ENCODE measurements around the gene MRPL12.
A peak's percentile ranks its signal among the peaks of the same experiment; 100 is the strongest.

MRPL12 gene

DNA sequence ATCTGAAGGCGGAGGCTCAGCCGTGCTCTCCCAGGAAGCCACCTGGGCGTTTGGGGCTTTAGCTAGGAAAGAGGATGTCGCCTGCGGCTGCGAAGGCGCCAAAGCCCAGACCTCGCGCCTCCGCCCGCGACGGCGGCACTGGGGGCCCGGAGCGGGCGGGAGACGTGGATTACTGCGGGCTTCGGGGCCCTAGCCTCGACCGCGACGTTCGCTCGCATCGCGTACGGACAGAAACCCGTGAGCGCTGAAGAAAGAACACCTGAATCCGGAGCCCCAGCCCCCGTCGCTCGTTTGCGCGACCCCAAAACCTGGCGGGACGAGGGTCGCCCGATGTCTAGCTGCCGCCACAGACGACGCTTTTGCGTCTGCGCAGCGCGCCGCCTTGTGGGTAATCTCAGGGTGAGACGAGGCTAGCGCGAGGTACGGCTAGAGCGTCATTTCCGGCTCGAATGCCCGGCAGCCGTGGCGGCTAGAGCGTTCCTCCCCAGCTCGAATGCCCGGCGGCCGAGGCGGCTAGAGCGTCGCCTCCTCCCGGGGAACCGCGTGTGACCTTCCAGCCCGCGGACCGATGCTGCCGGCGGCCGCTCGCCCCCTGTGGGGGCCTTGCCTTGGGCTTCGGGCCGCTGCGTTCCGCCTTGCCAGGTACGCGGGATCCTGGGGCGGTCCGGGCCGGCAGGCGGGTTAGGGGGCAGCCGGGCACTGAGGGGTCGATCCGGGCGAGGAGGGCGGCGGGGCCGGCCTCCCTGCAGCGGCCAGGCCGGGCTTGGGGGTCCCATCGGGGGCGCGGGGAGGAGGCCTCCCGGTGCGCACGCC lies at the start of gene MRPL12:
Gene MRPL12 (plus strand): TSS at position 434 of the 813 bp plus-strand sequence. CDS start 135 bp downstream, at position 569.
- peak; percentile 90 for DNase-seq

DNA sequence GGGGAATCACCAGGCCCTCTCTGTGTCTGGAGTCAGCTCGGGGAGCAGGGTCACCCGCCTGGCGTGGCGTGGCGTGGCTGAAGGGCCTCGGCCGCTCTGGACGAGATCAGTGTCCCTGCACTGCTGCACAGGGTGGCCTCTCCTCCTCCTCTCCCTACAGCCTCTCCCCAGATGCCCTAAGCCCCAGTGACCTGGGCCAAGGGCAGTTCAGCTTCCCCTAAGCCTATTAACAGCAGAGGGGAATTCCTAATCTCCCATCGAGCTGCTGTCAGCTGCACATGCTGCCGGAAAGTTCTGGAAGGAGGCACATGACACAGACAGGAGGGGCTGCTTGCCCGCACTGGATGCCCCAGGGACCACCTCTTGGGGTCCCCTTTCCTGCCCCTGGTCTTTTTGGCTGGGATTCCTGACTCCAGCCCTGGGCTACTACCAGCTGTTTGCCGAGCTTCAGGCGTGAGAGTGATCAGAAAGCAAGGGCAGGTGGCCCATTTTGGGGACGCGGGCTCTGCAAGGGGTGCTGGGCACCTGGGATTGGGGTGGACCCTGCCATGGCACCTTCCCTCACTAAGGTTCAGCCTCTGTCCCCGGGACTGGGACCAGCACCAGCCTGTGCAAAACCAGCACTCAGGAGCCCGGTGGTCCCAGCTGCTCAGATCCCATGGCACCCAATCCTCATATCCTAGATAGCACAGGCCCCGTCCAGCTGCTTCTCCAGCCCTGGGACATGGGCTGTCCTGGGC lies 47.6 kb upstream of the MRPL12 start:
- no peak for DNase-seq

DNA sequence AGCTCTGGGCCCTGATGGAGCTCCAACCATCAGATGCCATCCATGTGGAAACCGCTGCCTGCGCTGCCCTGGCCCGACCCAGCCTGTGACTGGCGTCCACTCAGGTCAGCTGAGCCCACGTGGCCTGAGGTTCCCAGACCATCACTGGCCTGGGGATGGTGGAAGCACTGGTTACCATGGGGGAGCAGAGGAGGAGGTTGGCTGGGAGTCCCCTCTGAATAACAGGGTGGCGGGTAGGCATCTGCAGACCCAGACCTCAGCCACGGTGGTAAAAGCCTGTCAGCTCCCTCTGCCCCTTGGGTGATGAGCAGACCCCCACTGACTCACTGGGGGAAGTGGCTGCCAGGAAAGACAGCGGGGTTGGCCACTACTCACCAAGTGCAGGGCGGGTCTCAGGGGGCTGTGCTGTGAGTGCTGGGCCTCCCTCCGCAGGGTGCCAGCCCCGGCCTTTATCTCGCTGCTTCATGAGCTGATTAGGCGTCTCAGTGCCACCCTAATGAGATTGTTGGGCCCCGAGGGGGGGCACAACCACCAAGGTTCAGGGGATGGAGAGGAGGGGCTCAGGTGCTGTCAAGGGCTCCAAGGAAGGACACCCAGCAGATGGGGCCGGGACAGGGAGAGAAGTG lies 46.9 kb upstream of the MRPL12 start, which contains the start of gene PDE6G:
Gene PDE6G (minus strand): TSS at position 425 of the 626 bp plus-strand sequence. CDS start 3,237 bp downstream, outside the sequence.
- no peak for DNase-seq

DNA sequence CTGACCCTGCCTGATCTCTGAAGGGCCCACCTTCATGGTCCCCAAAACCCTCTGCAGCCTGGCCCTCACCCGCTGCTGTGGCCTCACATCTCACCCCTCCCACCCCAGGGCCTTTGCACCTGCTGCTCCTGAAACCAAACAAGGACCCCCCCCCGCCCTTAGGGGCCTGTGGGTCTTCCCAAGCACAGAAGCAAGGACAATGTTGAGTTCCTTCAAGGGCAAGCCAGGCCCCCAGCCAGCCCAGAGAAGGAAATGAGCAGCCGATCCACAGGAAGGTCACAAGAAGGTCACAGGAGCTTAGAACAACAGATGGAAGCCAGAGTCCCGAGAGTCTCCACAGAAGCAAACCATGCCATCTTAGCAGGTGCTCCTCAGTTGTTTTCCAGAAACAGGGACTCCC lies 46.3 kb upstream of the MRPL12 start:
- DNase-seq, result no peak

DNA sequence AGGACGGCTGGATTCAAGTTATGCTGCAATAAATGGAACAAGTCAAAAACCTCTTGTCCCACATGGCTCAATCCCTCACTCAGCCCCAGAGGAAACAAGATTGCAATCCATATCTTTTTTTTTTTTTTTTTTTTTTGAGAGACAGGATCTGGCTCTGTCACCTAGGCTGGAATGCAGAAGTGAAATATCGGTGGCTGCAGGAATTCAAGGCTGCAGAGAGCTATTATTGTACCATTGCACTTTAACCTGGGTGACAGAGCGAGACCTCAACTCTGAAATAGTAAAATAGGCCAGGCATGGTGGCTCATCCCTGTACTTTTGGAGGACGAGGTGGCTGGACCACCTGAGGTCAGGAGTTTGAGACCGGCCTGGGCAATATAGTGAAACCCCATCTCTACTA lies 44.1 kb upstream of the MRPL12 start:
- DNase-seq, result no peak

DNA sequence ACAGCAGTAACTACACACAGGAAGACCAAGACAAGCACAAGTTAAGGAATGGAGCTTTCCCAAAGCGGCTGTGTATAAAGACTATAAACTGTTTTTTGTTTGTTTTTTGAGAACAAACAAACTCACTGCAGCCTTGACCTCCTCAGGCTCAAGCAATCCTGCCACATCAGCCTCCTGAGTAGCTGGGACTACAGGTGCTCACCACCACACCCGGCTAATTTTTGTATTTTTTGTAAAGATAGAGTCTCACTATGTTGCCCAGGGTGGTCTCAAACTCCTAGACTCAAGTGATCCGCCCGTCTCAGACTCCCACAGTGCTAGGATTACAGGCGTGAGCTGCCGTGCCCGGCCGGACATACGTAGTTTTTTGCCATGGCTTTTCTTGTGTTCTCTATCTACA lies 42.7 kb upstream of the MRPL12 start:
- no peak for DNase-seq

DNA sequence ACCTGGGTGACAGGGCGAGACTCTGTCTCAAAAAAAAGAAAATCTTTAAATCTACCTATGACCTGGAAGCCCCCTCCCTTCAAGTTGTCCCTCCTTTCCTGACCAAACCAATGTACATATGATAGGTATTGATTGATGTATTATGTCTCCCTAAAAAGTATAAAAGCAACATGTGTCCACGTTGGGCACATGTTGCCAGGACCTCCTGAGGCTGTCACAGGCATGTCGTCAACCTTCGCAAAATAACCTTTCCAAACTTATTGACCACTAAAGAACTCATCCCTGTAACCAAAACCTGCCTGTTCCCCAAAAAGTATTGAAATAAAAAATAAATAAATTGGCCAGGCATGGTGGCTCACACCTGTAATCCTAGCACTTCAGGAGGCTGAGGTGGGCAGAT lies 41.2 kb upstream of the MRPL12 start:
- no peak for DNase-seq

DNA sequence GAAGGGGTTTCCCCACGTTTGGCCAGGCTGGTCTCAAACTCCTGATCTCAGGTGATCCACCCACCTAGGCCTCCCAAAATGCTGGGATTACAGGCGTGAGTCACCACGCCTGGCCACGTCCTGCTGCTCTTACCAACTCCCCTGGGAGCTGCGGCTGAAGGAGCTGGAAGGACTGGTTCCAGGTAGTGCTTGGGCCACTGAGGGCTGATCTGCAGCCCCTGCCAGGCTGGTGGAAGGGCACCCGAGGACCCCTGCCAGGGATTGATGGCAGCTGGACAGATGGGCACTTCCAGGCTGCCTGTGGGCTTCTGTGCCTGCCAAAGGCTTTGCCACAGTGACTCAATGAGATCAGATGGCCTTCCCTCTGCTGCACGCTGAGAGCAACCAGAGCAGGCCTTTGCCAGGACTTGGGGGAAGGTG lies 39.1 kb upstream of the MRPL12 start:
- DNase-seq, result no peak

DNA sequence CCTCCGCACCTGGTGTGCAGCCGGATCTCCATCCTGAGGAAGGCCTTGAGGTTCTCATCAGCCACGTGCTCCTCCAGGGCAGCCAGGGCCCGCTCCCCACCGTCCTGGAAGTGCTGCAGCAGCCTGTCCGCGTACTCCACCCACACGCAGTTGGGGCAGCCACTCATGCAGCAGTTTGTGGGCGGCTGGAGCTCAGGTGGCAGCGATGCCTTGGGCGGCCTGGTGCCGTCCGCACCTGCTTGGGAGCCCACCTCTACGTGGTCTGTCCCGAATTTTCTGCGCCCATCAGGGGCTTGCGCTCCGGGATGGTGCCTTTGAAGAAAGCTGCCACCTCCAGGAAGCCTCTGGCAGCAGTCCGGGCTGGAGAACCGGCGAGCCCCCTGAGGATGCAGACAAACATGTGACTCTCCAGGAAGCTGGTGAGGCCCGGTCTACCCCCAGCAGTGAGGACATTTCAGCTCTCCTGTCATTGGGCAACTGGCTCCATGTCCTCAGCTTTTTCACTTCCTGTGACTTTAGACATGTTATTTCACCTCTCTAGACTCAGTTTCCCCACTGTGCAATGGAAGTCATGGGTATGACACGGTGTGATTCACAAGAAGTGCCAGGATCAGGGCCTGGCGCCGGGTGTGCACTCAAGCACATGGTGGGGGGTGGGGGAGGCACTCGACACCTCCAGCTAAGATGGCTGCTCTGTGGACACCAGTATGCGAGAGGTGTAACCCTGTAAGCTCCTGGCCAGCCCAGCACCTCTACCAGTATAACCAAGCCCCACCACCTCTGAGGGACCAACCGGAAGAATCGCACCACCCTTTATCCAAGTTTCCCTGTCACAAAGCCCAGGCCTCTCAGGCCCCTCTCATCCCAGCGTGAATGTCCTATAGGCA lies 37.7 kb upstream of the MRPL12 start:
- DNase-seq, result peak; percentile 39

DNA sequence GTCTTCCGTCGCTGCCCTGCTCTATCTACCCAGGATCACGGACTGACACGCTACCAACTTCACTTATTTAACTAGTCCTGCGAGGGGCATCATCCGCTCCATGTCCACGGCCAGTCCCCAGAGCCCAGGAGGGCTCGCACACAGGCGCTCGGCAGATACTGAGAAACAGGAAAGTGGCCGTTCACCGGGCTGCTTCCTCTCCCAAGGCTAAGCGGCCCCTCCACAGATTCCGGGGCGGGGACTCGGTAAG lies 37.1 kb upstream of the MRPL12 start:
- peak; percentile 43 for DNase-seq

DNA sequence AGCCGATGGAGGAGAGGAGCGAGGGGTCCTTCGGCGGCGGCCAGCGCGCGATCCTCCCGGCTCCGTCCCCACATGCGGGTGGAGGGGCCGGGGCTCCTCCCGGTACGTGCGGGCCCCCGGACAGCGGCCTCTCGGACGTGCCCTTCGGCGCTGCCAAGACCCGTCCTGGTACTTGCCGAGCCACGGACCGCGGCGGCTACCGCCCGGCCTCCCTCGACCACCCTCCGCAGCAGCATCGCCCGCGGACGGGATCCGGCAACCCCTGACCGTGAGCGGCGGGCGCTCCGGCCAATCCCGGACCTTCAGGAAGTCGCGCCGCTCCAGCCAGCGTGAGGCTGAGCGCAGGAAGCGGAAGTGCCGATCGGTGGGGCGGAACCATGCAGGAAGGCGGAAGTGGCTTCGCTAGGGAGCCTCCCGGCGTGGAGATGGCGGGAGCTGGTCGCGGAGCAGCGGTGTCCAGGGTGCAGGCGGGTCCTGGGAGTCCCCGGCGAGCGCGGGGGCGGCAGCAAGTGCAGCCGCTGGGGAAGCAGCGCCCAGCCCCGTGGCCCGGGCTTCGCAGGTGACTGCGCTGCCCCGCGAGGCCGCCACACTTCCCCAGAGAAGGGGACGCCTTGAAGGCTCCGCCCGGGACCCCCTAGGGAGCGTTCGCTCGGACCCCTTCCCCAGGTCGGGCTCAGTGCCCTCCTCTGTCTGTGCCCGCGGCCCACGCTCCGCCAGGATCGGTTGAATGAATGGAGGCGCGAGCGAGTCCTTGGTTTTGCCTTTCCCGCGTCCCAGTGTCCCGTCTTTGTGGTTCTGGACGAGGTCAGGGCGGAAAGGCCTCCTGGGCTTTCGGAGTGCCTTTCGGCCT lies 36.6 kb upstream of the MRPL12 start, which contains the start of the genes CCDC137 and OXLD1:
Gene CCDC137 (plus strand): TSS at position 396 of the 850 bp plus-strand sequence. CDS start 30 bp downstream, at position 426.
Gene OXLD1 (minus strand): TSS at position 264 of the 850 bp plus-strand sequence. CDS start 28 bp downstream, at position 236.
- DNase-seq, result peak; percentile 95

DNA sequence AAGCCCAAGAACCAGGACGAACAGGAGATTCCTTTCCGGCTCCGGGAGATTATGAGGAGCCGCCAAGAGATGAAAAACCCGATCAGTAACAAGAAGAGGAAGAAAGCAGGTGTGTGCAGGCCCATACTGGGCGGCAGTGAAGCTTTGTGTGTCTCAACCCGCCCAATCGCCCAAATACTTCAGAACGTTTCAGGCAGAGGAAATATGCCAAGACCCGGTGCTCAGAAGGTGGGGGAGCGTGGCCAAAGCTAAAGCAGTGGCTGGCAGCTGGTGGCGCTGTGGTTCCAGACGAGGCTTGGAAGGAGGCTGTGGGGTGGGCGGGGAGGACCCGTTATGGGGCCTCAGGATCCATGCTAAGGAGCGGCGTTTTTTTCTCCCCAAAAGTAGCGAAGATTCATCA lies 35.4 kb upstream of the MRPL12 start:
- peak; percentile 15 for DNase-seq

DNA sequence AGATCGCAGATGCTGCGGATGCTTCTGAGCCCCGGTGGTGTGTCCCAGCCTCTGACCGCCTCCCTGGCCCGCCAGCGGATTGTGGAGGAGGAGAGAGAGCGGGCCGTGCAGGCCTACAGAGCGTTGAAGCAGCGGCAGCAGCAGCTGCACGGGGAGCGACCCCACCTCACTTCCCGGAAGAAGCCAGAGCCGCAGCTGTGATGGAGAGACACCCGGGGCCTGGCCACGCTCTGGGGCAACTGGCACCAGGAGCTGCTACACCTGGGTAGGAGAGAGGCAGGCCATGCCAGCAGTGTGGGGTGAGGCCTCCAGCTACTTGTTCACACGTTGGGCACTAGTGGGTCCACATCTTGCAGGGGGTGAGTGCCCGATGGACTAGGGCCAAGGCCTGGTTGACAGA lies 30.7 kb upstream of the MRPL12 start:
- no peak for DNase-seq

DNA sequence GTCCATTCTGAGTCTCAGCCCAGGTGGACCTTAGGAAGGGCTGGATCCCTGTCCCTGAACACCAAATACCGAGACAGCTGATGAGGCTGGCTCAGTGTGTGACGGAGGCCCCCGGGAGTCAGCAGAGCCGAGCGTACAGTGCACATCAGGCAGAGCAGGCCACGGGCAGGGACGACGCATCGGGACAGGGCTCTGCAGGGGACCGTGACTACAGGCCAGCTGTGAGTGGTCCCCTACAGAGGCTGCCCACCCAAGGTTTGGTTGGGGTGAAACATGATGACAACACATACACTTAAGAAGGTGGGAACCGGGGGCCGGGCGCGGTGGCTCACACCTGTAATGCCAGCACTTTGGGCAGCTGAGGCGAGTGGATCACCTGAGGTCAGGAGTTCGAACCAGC lies 30.2 kb upstream of the MRPL12 start:
- no peak for DNase-seq

DNA sequence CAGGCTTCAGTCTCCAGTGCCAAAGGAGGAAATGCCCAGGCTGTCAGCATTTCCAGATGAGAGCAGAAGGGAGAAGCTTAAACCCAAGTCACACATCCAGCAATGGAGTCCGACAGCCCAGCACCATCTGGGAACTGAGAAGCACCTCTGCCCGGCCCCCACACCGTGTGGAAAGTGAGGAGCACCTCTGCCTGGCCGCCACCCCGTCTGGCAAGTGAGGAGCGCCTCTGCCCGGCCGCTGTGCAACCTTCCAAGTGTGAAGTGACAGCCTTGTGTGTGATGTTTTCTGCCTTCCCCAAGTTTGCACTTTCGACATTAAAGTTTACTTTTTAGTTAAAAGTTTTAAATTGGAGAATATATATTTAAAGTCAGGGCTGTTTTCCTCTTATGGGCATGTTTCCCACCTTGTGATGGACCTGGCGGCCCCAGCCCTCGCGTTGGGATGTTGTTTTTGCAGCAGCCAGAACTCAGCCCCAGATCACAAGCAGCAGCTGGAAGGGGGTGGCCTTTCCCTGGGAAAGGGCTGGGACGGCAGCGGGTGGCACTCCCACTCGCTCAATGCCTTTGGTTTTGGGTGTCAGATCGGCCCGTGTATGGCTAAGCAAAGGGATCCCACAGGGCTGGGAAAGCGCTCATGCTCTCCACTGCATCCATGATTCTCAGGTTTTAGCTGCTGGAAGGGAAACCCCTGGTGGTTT lies 29.5 kb upstream of the MRPL12 start:
- DNase-seq, result no peak

DNA sequence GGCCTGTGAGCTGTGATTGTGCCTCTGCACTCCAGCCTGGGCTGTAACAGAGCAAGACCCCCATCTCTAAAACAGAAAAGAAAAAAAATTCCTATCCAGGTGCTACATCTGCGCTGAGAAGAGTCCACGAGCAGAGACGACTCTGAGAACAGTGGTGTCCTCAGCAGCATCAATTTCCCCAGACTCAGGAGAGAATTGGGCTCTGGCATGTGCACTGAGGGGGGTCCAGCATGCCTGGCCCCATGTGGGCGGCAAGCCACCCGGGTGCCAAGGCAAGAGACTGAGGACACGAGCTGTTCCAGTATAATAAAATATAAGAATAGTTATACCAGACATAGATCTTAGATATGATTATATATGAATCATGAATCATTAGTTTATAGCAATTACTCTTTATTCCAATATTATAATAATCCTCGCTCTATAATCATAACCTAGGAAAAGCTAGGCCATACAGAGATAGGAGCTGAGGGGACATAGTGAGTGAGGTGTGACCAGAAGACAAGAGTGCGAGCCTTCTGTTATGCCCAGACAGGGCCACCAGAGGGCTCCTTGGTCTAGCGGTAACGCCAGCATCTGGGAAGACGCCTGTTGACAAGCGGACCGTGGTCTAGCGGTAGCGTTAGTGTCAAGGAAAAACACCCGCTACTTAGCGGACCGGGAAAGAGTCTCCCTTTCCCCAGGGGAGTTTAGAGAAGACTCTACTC lies 27.5 kb upstream of the MRPL12 start:
- DNase-seq, result peak; percentile 20

DNA sequence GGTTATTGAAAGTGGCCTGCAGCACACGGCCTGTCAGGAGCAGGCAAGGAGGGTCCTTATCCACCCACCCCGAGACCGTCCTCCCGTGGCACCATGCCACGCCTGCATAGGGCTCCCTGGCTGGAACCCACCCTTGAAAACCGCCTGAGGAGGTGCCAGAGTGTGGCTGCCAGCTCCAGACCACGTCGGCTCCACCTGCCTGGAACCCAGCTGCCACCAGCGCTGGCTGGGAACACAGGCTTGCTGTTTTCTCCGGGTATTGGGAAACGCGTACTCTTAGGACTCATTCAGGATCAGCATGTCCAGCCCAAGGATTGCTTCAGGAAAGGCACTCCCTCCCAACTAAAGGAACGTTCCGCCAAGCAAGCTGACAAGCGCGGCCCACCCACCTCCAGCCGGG lies 26.3 kb upstream of the MRPL12 start:
- no peak for DNase-seq

DNA sequence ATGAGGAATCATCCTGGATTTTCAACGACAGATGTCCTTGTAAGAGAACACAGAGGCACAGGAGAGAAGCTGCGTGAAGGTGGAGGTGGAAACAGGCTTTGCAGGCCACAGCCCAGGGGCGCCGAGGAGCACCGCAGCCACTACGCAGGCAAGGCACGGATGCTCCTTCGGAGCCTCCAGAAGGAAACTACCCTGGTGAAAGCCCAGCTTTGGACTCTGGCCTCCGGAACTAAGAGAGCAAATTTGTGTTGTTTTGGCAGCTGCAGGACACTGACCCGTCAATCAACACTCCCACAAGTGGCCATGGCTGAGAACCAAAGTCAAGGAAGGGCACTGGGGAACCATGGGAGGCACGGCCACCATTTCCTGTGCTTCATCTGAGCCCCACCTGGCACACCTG lies 23.0 kb upstream of the MRPL12 start:
- no peak for DNase-seq

DNA sequence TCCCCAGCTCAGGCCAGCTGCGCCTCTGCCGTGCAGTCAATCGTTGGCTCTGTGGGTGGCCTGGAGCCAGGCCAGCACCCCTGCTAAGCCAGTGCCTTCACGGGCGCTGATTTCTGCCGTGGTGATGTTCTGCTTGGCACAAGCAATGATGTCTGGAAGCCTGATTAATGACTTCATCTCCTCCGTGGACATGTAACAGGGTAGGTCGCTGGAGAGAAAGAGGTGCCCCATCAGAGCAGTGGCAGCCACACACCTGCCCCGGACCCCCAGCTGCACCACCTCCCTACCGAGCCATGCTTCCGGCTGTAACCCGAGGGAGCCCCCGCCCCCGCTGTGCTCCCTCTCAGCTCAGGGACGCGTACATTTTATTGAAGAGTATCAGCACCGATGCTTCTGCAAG lies 21.5 kb upstream of the MRPL12 start:
- DNase-seq, result no peak

DNA sequence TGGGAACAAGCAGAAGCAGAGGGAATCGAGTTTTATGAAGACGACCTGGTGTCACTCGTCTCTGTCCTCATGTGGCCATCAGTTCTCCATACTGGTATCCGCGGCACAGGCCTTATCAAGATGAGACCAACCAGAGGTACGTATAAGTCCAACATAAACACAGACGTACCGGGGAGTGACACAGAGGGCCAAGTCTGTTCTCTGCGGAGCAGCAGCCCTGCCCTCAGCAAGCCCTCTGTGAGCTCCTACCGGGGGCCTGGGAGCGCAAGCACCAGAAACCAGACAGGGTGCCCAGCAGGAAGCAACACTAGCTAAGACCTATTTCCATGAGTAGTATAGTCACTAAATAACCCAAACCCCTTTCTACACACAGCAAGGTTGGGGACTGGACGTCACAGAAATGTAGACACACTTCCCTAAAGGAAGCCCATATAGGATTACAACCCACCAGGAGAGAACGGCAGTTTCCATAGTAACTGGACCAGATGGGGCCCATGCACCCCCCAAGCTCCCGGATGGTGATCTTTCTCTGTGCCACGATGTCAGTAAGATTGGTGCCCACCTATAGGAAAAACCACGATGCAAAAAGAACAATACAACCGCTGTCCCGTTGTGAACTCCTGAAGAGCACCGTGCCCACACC lies 20.5 kb upstream of the MRPL12 start:
- DNase-seq, result no peak
